HG03095 (cell line): ENCODE results near the gene NKX3-2.

Experiments used
- ATAC-seq: cut with Tn5 transposase; IDR thresholded peaks from one replicate; pipeline ENCODE4 v1.9.1; 2021; ENCODE audit warnings: moderate library complexity; ENCODE audit not compliant: unreplicated experiment

The NKX3-2 gene

DNA sequence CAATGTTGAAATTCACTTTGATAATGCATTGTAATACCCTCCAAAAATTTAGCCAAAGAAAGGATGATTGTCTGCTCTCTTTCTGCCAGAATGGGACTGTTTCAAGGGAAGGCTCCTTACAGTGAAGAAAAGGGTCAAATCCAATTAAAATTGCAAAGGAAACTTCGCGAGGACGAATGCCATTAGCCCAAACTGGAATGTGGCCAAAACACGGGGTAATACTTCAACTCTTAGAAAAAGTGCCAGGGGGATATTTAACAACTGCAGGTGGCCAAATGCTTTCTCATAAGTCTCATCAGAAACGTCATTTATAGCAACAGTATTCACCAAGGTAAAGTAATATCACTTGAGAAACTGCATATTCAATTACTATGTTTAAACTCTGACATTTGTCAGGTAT, 29.0 kb downstream of the NKX3-2 start:
- ATAC-seq, result no peak

DNA sequence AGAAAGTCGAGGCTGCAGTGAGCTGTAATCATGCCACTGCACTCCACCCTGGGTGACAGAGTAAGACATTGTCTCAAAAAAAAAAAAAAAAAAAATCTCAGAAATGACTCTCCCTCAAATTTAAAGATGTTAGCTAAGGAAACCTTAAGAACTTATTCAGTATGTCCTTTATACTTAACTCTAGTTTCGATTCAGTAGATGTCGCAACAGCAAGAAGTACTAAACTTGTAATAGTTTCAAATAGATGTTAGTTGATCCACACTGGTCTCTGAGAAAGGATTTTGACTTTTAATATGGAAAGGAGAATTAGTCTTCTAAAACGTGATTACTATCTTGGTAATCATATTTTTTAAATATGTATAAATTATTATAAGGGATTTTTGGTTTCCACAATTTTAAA, 29.6 kb downstream of the NKX3-2 start:
- ATAC-seq, result no peak

DNA sequence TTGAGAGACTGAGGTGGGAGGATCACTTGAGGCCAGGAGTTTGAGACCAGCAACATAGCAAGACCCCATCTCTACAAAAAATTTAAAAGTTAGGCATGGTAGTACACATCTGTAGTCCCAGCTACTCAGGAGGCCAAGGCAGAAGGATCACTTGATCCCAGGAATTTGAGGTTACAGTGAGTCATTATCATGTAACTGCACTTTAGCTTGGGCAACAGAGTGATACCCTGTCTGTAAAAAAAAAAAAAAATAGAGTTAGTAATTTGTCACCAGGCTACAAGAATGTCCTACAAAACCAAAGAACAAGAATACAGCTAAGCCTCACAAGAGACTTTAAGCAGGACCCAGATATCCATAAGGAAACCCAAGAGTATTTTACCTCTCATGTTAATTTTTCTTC, 33.2 kb downstream of the NKX3-2 start:
- ATAC-seq, result no peak

- no peak for ATAC-seq
Measured at GRCh38 chr4:13509442-13509841, 34.9 kb downstream of the NKX3-2 start.

DNA sequence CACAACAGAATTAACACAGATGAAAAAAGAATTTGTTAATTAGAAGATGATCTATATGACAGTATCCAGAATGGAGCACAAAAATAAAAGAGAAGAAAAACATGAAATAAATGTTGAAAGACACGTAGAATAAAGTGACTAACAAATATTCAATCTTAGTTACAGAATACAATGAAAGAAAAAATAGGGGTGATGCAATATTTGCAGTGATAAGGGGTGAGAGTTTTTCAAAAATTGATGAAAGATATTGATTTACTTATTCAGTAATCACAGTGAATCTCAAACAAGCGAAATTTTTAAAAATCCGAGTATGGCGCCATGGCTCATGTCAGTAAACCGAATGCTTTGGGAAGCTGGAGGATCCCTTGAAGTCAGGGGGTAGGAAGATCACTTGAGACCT, 39.9 kb downstream of the NKX3-2 start:
- no peak for ATAC-seq

DNA sequence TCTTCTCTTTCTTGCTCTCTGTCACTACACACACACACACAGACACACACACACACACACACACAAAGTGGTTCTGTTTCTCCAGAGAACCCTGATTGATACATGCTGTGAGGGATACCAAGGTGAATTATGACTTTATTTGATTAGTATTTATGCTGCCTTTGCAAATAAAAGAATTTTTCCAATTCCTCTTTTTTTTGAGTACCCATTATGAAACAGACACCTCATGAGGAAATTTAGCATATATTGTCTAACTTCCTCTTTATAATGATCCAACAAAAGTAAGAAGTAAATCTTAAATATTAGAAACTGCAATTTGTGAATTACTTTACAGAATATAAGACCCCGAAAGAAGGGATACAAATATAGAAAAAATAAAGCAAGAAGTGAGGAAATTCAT, 45.8 kb downstream of the NKX3-2 start:
- ATAC-seq, result no peak

GRCh38 chr4:13496605-13497004, 47.7 kb downstream of the NKX3-2 start:
- ATAC-seq, result no peak

DNA sequence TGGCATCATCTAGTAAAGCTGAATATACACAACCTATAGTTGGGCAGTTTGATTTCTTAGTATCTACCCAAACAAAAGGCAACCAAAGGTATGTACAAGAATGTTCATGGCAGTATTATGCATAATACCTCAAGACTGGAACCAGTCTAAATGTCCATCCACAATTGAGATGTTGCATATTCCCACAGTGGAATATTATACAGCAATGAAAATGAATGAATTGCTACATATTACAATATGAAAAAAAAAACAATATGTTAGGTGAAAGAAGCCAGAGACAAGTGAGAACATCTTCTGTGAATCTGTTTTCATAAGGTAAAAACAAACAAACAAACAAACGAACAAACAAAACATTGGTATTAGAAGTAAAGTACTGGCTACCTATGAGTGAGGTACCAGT, 48.6 kb downstream of the NKX3-2 start:
- ATAC-seq, result no peak

DNA sequence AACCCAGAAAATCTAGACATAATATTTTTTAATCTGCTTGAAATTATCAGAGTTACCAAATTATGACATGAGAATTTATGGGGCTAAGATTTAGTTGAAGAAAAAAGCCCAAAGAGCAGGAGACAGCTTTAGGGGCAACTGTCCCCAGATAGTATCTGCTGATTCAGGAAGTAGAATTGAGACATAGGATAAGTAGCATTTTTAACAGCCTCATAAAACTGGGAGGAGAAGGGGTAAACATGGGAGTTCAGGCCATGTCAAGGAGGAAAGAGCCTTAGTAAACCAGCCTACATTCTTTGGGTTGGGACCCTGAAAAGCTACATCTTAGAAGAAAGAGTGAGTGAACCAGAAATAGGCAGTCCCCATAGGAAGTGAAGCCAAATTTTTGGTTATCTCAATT, 50.5 kb downstream of the NKX3-2 start:
- ATAC-seq, result no peak

- no peak for ATAC-seq
Measured at GRCh38 chr4:13492747-13493146, 51.6 kb downstream of the NKX3-2 start.
